ENCODE results near the gene CLDN6.

The CLDN6 gene

DNA sequence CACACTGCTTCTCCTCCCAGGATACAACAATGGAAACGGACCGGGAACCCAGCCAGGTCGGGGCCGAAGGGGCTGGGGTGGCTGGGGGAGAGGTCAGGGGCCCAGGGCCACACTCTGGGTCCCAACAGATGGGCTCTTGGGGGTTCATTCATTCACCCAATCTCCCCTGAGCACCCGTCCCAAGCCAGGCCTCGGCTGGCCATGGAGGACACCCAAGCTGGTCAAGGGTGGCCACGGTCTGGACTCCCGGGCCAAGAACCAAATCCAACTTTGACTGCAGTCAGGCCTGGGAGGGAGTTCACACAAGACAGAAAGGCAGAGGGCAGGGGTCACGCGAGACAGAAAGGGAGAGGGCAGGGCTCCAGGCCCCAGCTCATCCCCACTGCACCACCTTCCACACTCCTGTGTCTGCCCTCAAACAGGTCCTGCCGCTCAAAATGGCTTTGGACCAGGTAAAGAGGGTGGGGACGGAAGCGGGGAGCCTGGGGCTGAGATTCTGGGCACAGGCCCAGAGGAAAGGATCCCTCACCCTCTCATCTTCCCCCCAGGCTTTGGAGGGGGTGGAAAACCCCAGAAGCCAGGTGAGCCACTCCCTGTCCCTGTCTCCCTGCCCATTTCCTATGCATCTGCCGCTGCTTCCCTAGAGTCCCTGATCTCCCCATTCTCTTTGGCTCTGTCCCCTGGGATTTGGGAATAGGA, 25.5 kb downstream of the CLDN6 start:
- WGBS (ENCODE audit: extremely low coverage, insufficient coverage, low lambda C conversion rate) = no CpG with 5 or more reads among the region's 14 CpGs
- Histone ChIP-seq H2BK120ac (ENCODE audit: low read depth, low read length) (no peak overlapping the region), H3K56ac (ENCODE audit: low read length) (no peak overlapping the region), H2AK5ac (ENCODE audit: low read length) (no peak overlapping the region), H3K79me1 (ENCODE audit: low read length) (no peaks in the 10 kb centered on the region), H4K5ac (ENCODE audit: low read length) (no peak overlapping the region), H2BK5ac (ENCODE audit: low read length) (no peak overlapping the region), H3K36me3 (ENCODE audit: control insufficient read depth, insufficient read depth, low read length) (no peaks in the 10 kb centered on the region), H3K27me3 (ENCODE audit: insufficient read depth, low read length, poor library complexity) (no peaks in the 10 kb centered on the region), H3K4me1 (ENCODE audit: control insufficient read depth, low read depth, low read length) (no peaks in the 10 kb centered on the region), H3K9ac (ENCODE audit: low read length) (no peak overlapping the region), H3K23ac (ENCODE audit: low read length) (no peak overlapping the region), H4K8ac (ENCODE audit: low read depth, low read length) (no peak overlapping the region), H3K4me2 (ENCODE audit: low read length) (no peak overlapping the region), H2BK15ac (replicated peaks; ENCODE audit: low read depth) (no peak overlapping the region), H3K4me3 (ENCODE audit: low read length) (no peak overlapping the region), H3K27ac (ENCODE audit: low read depth, low read length) (no peak overlapping the region), H3K4ac (ENCODE audit: low read depth, low read length) (no peak overlapping the region), H3K79me2 (ENCODE audit: control insufficient read depth, insufficient read depth, low read length) (no peaks in the 10 kb centered on the region), H3K18ac (ENCODE audit: low read length) (no peak overlapping the region)
- DNase-seq = no peak

- Histone ChIP-seq H2BK120ac (ENCODE audit: low read depth, low read length) (no peak overlapping the region), H2AK5ac (ENCODE audit: low read length) (no peak overlapping the region), H3K79me2 (ENCODE audit: control insufficient read depth, insufficient read depth, low read length) (no peaks in the 10 kb centered on the region), H2BK5ac (ENCODE audit: low read length) (no peak overlapping the region), H3K4me2 (ENCODE audit: low read length) (no peak overlapping the region), H4K8ac (ENCODE audit: low read depth, low read length) (no peak overlapping the region), H3K4ac (ENCODE audit: low read depth, low read length) (no peak overlapping the region), H2BK15ac (replicated peaks; ENCODE audit: low read depth) (no peak overlapping the region), H3K4me1 (ENCODE audit: control insufficient read depth, low read depth, low read length) (no peaks in the 10 kb centered on the region), H3K27ac (ENCODE audit: low read depth, low read length) (no peak overlapping the region), H3K27me3 (ENCODE audit: insufficient read depth, low read length, poor library complexity) (no peaks in the 10 kb centered on the region), H3K4me3 (ENCODE audit: low read length) (no peak overlapping the region), H3K36me3 (ENCODE audit: control insufficient read depth, insufficient read depth, low read length) (no peaks in the 10 kb centered on the region), H3K9ac (ENCODE audit: low read length) (no peak overlapping the region), H3K56ac (ENCODE audit: low read length) (no peak overlapping the region), H3K18ac (ENCODE audit: low read length) (no peak overlapping the region), H3K79me1 (ENCODE audit: low read length) (no peaks in the 10 kb centered on the region), H4K5ac (ENCODE audit: low read length) (no peak overlapping the region), H3K23ac (ENCODE audit: low read length) (no peak overlapping the region)
- DNase-seq = no peak
- WGBS (ENCODE audit: extremely low coverage, insufficient coverage, low lambda C conversion rate) = no CpG with 5 or more reads among the region's 12 CpGs
Measured at GRCh38 chr16:2991566-2992261, 26.3 kb downstream of the CLDN6 start.

GRCh38 chr16:2990891-2991290, 27.1 kb downstream of the CLDN6 start:
- H3K27me3 ChIP-seq (ENCODE audit: insufficient read depth, low read length, poor library complexity) = no peaks in the 10 kb centered on the region
- no CpG with 5 or more reads among the region's 10 CpGs for WGBS (ENCODE audit: extremely low coverage, insufficient coverage, low lambda C conversion rate)

DNA sequence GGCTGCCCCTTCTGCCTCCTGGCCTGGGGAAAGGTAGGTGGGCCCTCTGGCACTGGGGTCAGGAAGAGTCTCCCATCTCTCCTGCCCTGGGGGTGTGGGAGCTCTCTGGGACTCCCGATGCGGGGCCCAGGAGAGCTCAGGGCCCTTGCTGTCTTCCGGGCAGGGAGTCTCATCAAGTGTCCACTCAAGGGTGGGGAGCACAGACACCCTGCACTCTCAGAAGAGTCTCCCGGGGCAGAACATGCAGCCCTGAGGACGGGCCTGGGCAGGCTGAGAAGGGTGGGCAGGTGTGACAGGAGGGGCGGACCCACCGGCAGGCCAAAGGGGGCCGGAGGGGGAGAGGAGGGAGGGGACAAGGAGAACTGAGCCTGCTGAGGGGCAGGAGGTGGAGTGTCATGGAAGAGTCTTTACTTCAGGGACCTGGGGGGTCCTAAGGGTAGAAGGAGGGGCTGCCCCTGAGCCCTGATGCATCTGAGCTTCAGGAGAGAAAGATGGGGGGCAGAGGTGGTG, 29.3 kb downstream of the CLDN6 start:
- Histone ChIP-seq H2BK15ac (replicated peaks; ENCODE audit: low read depth) (no peak overlapping the region), H3K4ac (ENCODE audit: low read depth, low read length) (no peak overlapping the region)
- no CpG with 5 or more reads among the region's 8 CpGs for WGBS (ENCODE audit: extremely low coverage, insufficient coverage, low lambda C conversion rate)

More at GRCh38 chr16:2990891-2991290, 27.1 kb downstream of the CLDN6 start:
- no peak overlapping the region for H2BK5ac ChIP-seq (ENCODE audit: low read length)
- H4K5ac ChIP-seq (ENCODE audit: low read length) = no peak overlapping the region
- H3K9ac ChIP-seq (ENCODE audit: low read length) = peak overlapping the region; percentile 16
- no peak overlapping the region for H2AK5ac ChIP-seq (ENCODE audit: low read length)
- H3K27ac ChIP-seq (ENCODE audit: low read depth, low read length) = no peak overlapping the region
- no peaks in the 10 kb centered on the region for H3K79me1 ChIP-seq (ENCODE audit: low read length)
- no peak overlapping the region for H2BK15ac ChIP-seq (replicated peaks; ENCODE audit: low read depth)
- DNase-seq = no peak
- no peaks in the 10 kb centered on the region for H3K36me3 ChIP-seq (ENCODE audit: control insufficient read depth, insufficient read depth, low read length)
- no peaks in the 10 kb centered on the region for H3K79me2 ChIP-seq (ENCODE audit: control insufficient read depth, insufficient read depth, low read length)
- no peak overlapping the region for H3K23ac ChIP-seq (ENCODE audit: low read length)
- H2BK120ac ChIP-seq (ENCODE audit: low read depth, low read length) = no peak overlapping the region
- no peak overlapping the region for H3K4me2 ChIP-seq (ENCODE audit: low read length)
- H3K56ac ChIP-seq (ENCODE audit: low read length) = peak overlapping the region; percentile 42
- H3K4me3 ChIP-seq (ENCODE audit: low read length) = no peak overlapping the region
- H3K18ac ChIP-seq (ENCODE audit: low read length) = no peak overlapping the region
- no peak overlapping the region for H4K8ac ChIP-seq (ENCODE audit: low read depth, low read length)
- H3K4ac ChIP-seq (ENCODE audit: low read depth, low read length) = no peak overlapping the region
- H3K4me1 ChIP-seq (ENCODE audit: control insufficient read depth, low read depth, low read length) = no peaks in the 10 kb centered on the region

GRCh38 chr16:2987833-2988232, 30.1 kb downstream of the CLDN6 start:
- H3K4me1 ChIP-seq (ENCODE audit: control insufficient read depth, low read depth, low read length) = no peaks in the 10 kb centered on the region
- DNase-seq = no peak
- no CpG with 5 or more reads among the region's 8 CpGs for WGBS (ENCODE audit: extremely low coverage, insufficient coverage, low lambda C conversion rate)
- H3K4ac ChIP-seq (ENCODE audit: low read depth, low read length) = no peak overlapping the region
- no peak overlapping the region for H3K18ac ChIP-seq (ENCODE audit: low read length)
- H3K23ac ChIP-seq (ENCODE audit: low read length) = no peak overlapping the region
- H2BK5ac ChIP-seq (ENCODE audit: low read length) = no peak overlapping the region
- no peak overlapping the region for H3K9ac ChIP-seq (ENCODE audit: low read length)
- H3K79me2 ChIP-seq (ENCODE audit: control insufficient read depth, insufficient read depth, low read length) = no peaks in the 10 kb centered on the region
- no peak overlapping the region for H2AK5ac ChIP-seq (ENCODE audit: low read length)
- no peak overlapping the region for H4K8ac ChIP-seq (ENCODE audit: low read depth, low read length)
- no peak overlapping the region for H4K5ac ChIP-seq (ENCODE audit: low read length)
- no peak overlapping the region for H3K56ac ChIP-seq (ENCODE audit: low read length)
- H3K4me3 ChIP-seq (ENCODE audit: low read length) = no peak overlapping the region
- H2BK15ac ChIP-seq (replicated peaks; ENCODE audit: low read depth) = no peak overlapping the region
- no peak overlapping the region for H3K27ac ChIP-seq (ENCODE audit: low read depth, low read length)
- no peaks in the 10 kb centered on the region for H3K27me3 ChIP-seq (ENCODE audit: insufficient read depth, low read length, poor library complexity)
- H3K4me2 ChIP-seq (ENCODE audit: low read length) = no peak overlapping the region
- H3K36me3 ChIP-seq (ENCODE audit: control insufficient read depth, insufficient read depth, low read length) = no peaks in the 10 kb centered on the region
- no peak overlapping the region for H2BK120ac ChIP-seq (ENCODE audit: low read depth, low read length)
- H3K79me1 ChIP-seq (ENCODE audit: low read length) = no peaks in the 10 kb centered on the region

More for the DNA sequence above, 29.3 kb downstream of the CLDN6 start:
- Histone ChIP-seq H3K4me2 (ENCODE audit: low read length) (no peak overlapping the region), H3K36me3 (ENCODE audit: control insufficient read depth, insufficient read depth, low read length) (no peaks in the 10 kb centered on the region), H3K4me3 (ENCODE audit: low read length) (no peak overlapping the region), H3K18ac (ENCODE audit: low read length) (no peak overlapping the region), H3K4me1 (ENCODE audit: control insufficient read depth, low read depth, low read length) (no peaks in the 10 kb centered on the region), H3K79me1 (ENCODE audit: low read length) (no peaks in the 10 kb centered on the region), H3K27me3 (ENCODE audit: insufficient read depth, low read length, poor library complexity) (no peaks in the 10 kb centered on the region), H2BK5ac (ENCODE audit: low read length) (no peak overlapping the region), H3K23ac (ENCODE audit: low read length) (no peak overlapping the region), H2AK5ac (ENCODE audit: low read length) (no peak overlapping the region), H4K8ac (ENCODE audit: low read depth, low read length) (no peak overlapping the region), H3K56ac (ENCODE audit: low read length) (no peak overlapping the region), H3K9ac (ENCODE audit: low read length) (no peak overlapping the region), H3K79me2 (ENCODE audit: control insufficient read depth, insufficient read depth, low read length) (no peaks in the 10 kb centered on the region), H2BK120ac (ENCODE audit: low read depth, low read length) (no peak overlapping the region), H3K27ac (ENCODE audit: low read depth, low read length) (no peak overlapping the region), H4K5ac (ENCODE audit: low read length) (no peak overlapping the region)
- DNase-seq = no peak
